Progenitor cell of endocrine pancreas (in vitro differentiated cells): ENCODE data around the gene EFCAB10. TPM values are rescaled to one million over a fixed set of nuclear protein-coding genes. Genes with fewer than 3 reads are reported as not detected.

Experiments used
- DNase-seq: peaks from one replicate; pipeline ENCODE4 v3.0.0; 2021; ENCODE audit warnings: low spot score; ENCODE audit not compliant: unreplicated experiment
- H3K27ac Mint-ChIP-seq: 2 replicates; pipeline ENCODE4 v1.8.0; 2021; ENCODE audit warnings: mild to moderate bottlenecking, moderate library complexity, mixed read lengths
- H3K27me3 Mint-ChIP-seq: 2 replicates; pipeline ENCODE4 v1.8.0; 2021; ENCODE audit warnings: mixed read lengths
- H3K36me3 Mint-ChIP-seq: 2 replicates; pipeline ENCODE4 v1.8.0; 2022; ENCODE audit warnings: mixed read lengths; ENCODE audit not compliant: insufficient read depth
- H3K4me1 Mint-ChIP-seq: 2 replicates; pipeline ENCODE4 v1.8.0; 2021; ENCODE audit warnings: low read depth, mixed read lengths
- H3K4me3 Mint-ChIP-seq: 2 replicates; pipeline ENCODE4 v1.8.0; 2021; ENCODE audit warnings: low read depth, mild to moderate bottlenecking, moderate library complexity, mixed read lengths
- H3K9me3 Mint-ChIP-seq: 2 replicates; pipeline ENCODE4 v1.8.0; 2021; ENCODE audit warnings: low read depth, mixed read lengths
- total RNA-seq: library from RNA; stranded (reverse); gene quantifications from 2 replicates; pipeline ENCODE4 v1.2.1, GENCODE V29; 2021
- TF ChIP-seq, protein P1 (sequence below): fragments of 200-600 bp; sonication (generic); IDR thresholded peaks from one replicate; pipeline ENCODE4 v1.5.0; 2021; ENCODE audit warnings: antibody characterized with exemption, mild to moderate bottlenecking; ENCODE audit not compliant: unreplicated experiment

EFCAB10 gene
- total RNA-seq, 1 donor from 2014 or later = 0.53 TPM

- peaks cover 3% of the 10 kb centered on the region for H3K27me3 Mint-ChIP-seq
- H3K27ac Mint-ChIP-seq = no peak overlapping the region
- no peaks in the 10 kb centered on the region for H3K9me3 Mint-ChIP-seq
- peaks cover 2% of the 10 kb centered on the region for H3K4me1 Mint-ChIP-seq
- TF ChIP-seq, protein P1, sequence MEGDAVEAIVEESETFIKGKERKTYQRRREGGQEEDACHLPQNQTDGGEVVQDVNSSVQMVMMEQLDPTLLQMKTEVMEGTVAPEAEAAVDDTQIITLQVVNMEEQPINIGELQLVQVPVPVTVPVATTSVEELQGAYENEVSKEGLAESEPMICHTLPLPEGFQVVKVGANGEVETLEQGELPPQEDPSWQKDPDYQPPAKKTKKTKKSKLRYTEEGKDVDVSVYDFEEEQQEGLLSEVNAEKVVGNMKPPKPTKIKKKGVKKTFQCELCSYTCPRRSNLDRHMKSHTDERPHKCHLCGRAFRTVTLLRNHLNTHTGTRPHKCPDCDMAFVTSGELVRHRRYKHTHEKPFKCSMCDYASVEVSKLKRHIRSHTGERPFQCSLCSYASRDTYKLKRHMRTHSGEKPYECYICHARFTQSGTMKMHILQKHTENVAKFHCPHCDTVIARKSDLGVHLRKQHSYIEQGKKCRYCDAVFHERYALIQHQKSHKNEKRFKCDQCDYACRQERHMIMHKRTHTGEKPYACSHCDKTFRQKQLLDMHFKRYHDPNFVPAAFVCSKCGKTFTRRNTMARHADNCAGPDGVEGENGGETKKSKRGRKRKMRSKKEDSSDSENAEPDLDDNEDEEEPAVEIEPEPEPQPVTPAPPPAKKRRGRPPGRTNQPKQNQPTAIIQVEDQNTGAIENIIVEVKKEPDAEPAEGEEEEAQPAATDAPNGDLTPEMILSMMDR = peak; percentile 31
- H3K4me3 Mint-ChIP-seq = no peak overlapping the region
- H3K36me3 Mint-ChIP-seq = no peaks in the 10 kb centered on the region
- no peak for DNase-seq
These were observed 12.7 kb upstream of the EFCAB10 start for GRCh38 chr7:105594034-105594433.

DNA sequence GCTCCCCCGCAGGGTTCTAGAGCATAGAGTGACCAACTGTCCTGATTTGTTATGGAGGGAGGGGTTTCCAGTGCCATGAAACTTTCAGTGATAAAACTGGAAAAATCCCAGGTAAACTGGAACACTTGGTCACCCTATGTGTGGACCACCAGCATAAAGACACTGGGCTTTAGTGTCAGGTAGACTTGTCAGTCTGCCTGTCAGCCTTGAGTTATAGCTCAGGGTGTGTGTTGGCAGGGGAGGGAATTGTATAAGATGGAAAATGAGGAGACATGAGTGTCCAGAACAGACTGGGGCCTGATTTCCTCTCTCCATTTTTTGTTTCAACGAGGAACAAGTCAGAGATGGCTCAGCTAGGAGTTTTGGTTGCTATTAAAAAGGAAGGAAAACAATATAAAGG, 10.2 kb upstream of the EFCAB10 start:
- TF ChIP-seq, protein P1 = no peak
- H3K4me1 Mint-ChIP-seq = peaks cover 2% of the 10 kb centered on the region
- no peak for DNase-seq
- no peaks in the 10 kb centered on the region for H3K36me3 Mint-ChIP-seq
- H3K4me3 Mint-ChIP-seq = no peak overlapping the region
- H3K27ac Mint-ChIP-seq = no peak overlapping the region
- no peaks in the 10 kb centered on the region for H3K9me3 Mint-ChIP-seq
- H3K27me3 Mint-ChIP-seq = no peaks in the 10 kb centered on the region

- Mint-ChIP-seq H3K4me3 (no peak overlapping the region), H3K9me3 (no peaks in the 10 kb centered on the region), H3K27me3 (no peaks in the 10 kb centered on the region), H3K27ac (no peak overlapping the region), H3K36me3 (no peaks in the 10 kb centered on the region), H3K4me1 (peaks cover 2% of the 10 kb centered on the region)
- TF ChIP-seq, protein P1 = no peak
- no peak for DNase-seq
These were observed 9.5 kb upstream of the EFCAB10 start for GRCh38 chr7:105590793-105591192.

- Mint-ChIP-seq H3K4me1 (peaks cover 2% of the 10 kb centered on the region), H3K4me3 (no peak overlapping the region), H3K9me3 (peaks cover under 1% of the 10 kb centered on the region), H3K36me3 (no peaks in the 10 kb centered on the region), H3K27ac (no peak overlapping the region), H3K27me3 (no peaks in the 10 kb centered on the region)
- TF ChIP-seq, protein P1 = peak; percentile 58
- no peak for DNase-seq
These were observed 8.2 kb upstream of the EFCAB10 start for GRCh38 chr7:105589356-105590077.

- TF ChIP-seq, protein P1 = no peak
- Mint-ChIP-seq H3K27ac (no peak overlapping the region), H3K9me3 (peaks cover 5% of the 10 kb centered on the region), H3K4me1 (peaks cover 2% of the 10 kb centered on the region), H3K27me3 (no peaks in the 10 kb centered on the region), H3K4me3 (no peak overlapping the region), H3K36me3 (no peaks in the 10 kb centered on the region)
- no peak for DNase-seq
These were observed 6.8 kb upstream of the EFCAB10 start for GRCh38 chr7:105587909-105588635.
